C4-2B (cell line): Measurements from ENCODE around the gene BEAN1.
"Not testable (repeated sequence)": the region's sequence is repeated elsewhere in the genome, so short reads cannot be mapped to it uniquely, and the experiment has no call there.

Experiments
- H3K27ac ChIP-seq: fragments of 450-650 bp; 2 replicates; pipeline ENCODE4 v1.5.1; 2017
- CTCF ChIP-seq: fragments of 450-650 bp; conservative IDR thresholded peaks from 2 replicates; pipeline ENCODE4 v1.5.1; 2017; ENCODE audit warnings: mild to moderate bottlenecking
- ZFX ChIP-seq: fragments of 450-650 bp; IDR thresholded peaks from 2 replicates; pipeline ENCODE4 v1.6.1; 2017

BEAN1 gene

GRCh38 chr16:66447491-66447890 lies 20.4 kb downstream of the BEAN1 start:
- TF ChIP-seq ZFX = no peak
- no peak for TF ChIP-seq CTCF
- no peak overlapping the region for H3K27ac ChIP-seq

- TF ChIP-seq ZFX (no peak), CTCF (no peak)
- no peak overlapping the region for H3K27ac ChIP-seq
These were observed 24.5 kb downstream of the BEAN1 start for GRCh38 chr16:66451548-66451947.

GRCh38 chr16:66453230-66453629 lies 26.1 kb downstream of the BEAN1 start:
- not testable (repeated sequence) for H3K27ac ChIP-seq

GRCh38 chr16:66454751-66455150 lies 27.7 kb downstream of the BEAN1 start:
- TF ChIP-seq CTCF (no peak), ZFX (no peak)
- no peak overlapping the region for H3K27ac ChIP-seq

GRCh38 chr16:66455970-66456369 lies 28.9 kb downstream of the BEAN1 start:
- no peak overlapping the region for H3K27ac ChIP-seq
- TF ChIP-seq ZFX (no peak), CTCF (no peak)

GRCh38 chr16:66457888-66458287 lies 30.8 kb downstream of the BEAN1 start:
- TF ChIP-seq CTCF (no peak), ZFX (no peak)
- no peak overlapping the region for H3K27ac ChIP-seq

GRCh38 chr16:66458292-66458691 lies 31.2 kb downstream of the BEAN1 start:
- no peak overlapping the region for H3K27ac ChIP-seq
- TF ChIP-seq CTCF = no peak
- no peak for TF ChIP-seq ZFX

GRCh38 chr16:66458853-66459252 lies 31.8 kb downstream of the BEAN1 start:
- TF ChIP-seq ZFX (no peak), CTCF (no peak)
- no peak overlapping the region for H3K27ac ChIP-seq
